ENCODE measurements around the gene MID1IP1. TPM values are rescaled to one million over a fixed set of nuclear protein-coding genes. Genes with fewer than 3 reads are reported as not detected.

The MID1IP1 gene
- total RNA-seq, 3 donors from 2014 or later: 22.2 to 59.7 (median 34.4) TPM

DNA sequence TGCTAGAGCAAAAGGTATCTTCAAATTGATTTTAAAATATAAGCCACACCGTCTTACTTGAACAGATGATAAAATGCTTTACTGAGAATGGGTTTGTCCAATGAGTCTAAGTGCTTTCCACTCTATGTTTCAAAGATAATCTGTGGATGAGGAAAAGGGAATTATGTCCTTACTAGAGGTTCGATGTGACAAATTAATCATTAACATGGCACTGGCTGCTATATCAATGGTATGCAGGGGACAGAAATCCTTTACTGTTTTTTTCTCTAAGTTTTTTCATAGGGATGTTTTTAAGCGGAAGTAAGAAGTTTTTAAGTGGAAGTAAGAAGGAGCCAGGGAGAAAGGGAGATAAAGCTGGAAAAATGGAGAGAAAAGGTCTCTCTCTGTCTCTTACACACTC lies 38.0 kb downstream of the MID1IP1 start:
- no peak overlapping the region for H3K4me3 ChIP-seq
- no peaks in the 10 kb centered on the region for H3K36me3 ChIP-seq (ENCODE audit: low read depth)
- DNase-seq (no peak), ATAC-seq (no peak)
- TF ChIP-seq, protein P1, sequence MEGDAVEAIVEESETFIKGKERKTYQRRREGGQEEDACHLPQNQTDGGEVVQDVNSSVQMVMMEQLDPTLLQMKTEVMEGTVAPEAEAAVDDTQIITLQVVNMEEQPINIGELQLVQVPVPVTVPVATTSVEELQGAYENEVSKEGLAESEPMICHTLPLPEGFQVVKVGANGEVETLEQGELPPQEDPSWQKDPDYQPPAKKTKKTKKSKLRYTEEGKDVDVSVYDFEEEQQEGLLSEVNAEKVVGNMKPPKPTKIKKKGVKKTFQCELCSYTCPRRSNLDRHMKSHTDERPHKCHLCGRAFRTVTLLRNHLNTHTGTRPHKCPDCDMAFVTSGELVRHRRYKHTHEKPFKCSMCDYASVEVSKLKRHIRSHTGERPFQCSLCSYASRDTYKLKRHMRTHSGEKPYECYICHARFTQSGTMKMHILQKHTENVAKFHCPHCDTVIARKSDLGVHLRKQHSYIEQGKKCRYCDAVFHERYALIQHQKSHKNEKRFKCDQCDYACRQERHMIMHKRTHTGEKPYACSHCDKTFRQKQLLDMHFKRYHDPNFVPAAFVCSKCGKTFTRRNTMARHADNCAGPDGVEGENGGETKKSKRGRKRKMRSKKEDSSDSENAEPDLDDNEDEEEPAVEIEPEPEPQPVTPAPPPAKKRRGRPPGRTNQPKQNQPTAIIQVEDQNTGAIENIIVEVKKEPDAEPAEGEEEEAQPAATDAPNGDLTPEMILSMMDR (IDR thresholded peaks at IDR 0.05): no peak
- intact Hi-C loops (cut with DNase I, micrococcal nuclease): no loop called here
- H3K9me3 ChIP-seq: no peaks in the 10 kb centered on the region
- no peaks in the 10 kb centered on the region for H3K4me1 ChIP-seq (ENCODE audit: low read depth)

DNA sequence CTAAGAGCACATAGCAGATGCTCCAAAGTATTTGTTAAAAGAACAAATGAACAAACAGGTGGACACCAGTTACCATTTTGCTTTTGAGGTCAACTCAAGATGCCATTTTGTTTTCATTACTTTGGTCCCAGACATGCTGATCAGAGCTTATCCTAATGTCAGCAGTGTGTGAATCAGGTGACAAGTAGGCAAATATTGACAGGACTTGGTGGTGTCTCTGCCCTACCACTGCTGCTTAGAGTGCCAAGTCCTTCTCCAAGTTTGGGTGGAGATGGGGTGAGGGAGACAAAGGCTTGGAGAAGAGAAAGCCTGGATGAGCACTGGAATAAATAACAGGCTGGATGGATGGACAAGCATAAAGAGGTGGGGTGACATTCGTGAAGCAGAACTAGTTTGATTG lies 38.7 kb downstream of the MID1IP1 start:
- DNase-seq (no peak), ATAC-seq (no peak)
- no peak overlapping the region for H3K4me3 ChIP-seq
- no peaks in the 10 kb centered on the region for H3K36me3 ChIP-seq (ENCODE audit: low read depth)
- no peaks in the 10 kb centered on the region for H3K9me3 ChIP-seq
- H3K4me1 ChIP-seq (ENCODE audit: low read depth): no peaks in the 10 kb centered on the region
- intact Hi-C loops (cut with DNase I, micrococcal nuclease): no loop called here
- TF ChIP-seq, protein P1 (IDR thresholded peaks at IDR 0.05): no peak

DNA sequence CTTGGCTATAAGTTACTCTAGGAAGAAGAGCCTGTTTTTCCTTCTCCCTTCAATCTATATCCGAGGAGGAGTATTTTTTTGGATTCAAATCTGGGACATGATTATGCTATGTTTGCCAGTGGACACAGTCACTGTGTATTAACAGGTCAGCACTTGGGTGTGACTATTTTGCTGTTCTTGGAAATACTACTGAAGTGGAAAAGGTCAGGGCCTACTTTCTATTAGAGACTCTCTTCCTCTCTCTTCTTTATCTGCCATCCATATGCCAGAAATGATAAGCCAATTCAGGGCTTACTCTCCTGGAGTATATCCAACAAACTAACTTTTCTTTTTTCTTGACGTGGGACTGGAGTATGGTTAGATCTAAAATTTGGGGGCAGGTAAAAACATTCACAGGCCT lies 40.5 kb downstream of the MID1IP1 start:
- no peak for ATAC-seq
- TF ChIP-seq, protein P1 (IDR thresholded peaks at IDR 0.05): no peak
- Histone ChIP-seq H3K9me3 (no peaks in the 10 kb centered on the region), H3K36me3 (ENCODE audit: low read depth) (no peaks in the 10 kb centered on the region), H3K4me3 (no peak overlapping the region), H3K4me1 (ENCODE audit: low read depth) (no peaks in the 10 kb centered on the region)
- DNase-seq: no peak
- intact Hi-C loops (cut with DNase I, micrococcal nuclease): no loop called here

DNA sequence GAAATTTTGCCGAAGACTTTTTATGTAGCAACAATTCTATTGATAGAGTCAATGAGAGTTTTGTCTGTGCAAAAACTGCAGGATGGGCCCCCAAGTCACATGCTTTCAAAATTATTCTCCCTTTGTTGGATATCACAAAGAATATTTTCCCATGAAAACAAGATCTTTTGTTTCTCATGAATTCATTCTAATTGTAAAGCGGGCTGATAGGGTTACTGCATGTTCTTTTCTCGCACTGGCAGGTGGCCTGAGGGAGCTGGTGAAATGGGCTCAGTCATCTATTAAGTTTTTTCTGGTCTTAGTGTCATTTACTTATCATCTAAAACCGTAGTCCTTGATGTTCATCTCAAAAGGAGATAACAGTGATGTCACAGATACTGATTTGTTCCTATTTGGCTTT lies 44.2 kb downstream of the MID1IP1 start:
- Histone ChIP-seq H3K4me3 (no peak overlapping the region), H3K36me3 (ENCODE audit: low read depth) (no peaks in the 10 kb centered on the region), H3K4me1 (ENCODE audit: low read depth) (no peaks in the 10 kb centered on the region), H3K9me3 (no peaks in the 10 kb centered on the region)
- DNase-seq (no peak), ATAC-seq (no peak)
- TF ChIP-seq, protein P1 (IDR thresholded peaks at IDR 0.05): no peak
- intact Hi-C loops (cut with DNase I, micrococcal nuclease): no loop called here

DNA sequence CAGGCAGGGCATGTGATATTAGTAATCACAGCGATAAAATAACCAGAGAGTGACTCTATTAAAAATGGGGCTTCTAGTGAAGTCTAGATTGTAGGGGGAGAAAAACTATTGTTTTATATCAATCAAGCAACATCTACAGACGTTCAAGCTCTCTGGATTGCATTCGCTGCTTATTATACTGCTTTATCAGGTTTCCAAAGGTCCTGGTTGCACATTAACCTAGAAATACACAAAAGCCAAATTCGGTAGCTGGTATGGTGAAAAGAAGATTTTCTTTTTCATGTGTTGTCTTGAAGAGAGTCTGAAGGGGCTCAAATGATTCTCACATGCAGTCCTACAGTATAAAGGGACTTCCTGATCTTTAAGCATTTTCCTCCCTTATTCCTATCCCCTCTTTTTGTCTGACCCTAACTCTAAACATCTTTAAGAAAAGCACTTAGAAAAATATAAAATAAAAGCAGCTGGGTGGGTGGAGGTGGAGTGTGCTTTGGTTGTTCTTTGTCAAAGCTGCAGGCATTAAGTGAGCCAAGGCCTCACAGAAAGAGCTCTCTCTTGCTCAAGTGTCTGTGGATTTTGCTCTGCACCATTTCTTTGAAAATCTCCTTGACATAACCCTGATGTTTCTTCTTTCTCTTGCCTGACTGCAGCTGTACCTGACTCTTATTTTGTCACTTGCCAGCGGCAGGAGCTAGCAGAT lies 46.1 kb downstream of the MID1IP1 start:
- no peaks in the 10 kb centered on the region for H3K4me1 ChIP-seq (ENCODE audit: low read depth)
- no peak overlapping the region for H3K4me3 ChIP-seq
- intact Hi-C loops (cut with DNase I, micrococcal nuclease): no loop called here
- no peaks in the 10 kb centered on the region for H3K36me3 ChIP-seq (ENCODE audit: low read depth)
- no peaks in the 10 kb centered on the region for H3K9me3 ChIP-seq
- ATAC-seq: peak; percentile 31
- TF ChIP-seq, protein P1 (IDR thresholded peaks at IDR 0.05): no peak
- no peak for DNase-seq

DNA sequence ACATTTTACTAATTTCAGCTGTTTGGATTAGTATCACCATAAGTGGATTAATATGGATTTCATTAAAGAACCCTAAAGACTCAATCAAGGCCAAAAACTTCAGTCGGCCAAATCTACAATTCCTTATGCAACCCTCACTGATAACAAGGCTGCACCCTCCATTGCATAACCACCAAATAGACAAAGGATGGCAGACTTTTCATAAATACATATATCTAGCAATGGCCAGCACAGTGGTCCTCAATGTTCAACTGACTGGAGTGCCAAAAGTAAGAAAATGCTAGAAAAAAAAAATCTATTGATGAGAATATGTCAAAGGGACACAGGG lies 46.6 kb downstream of the MID1IP1 start:
- no peak for ATAC-seq

More for the DNA sequence above, 46.6 kb downstream of the MID1IP1 start:
- intact Hi-C loops (cut with DNase I, micrococcal nuclease): no loop called here
- no peaks in the 10 kb centered on the region for H3K36me3 ChIP-seq (ENCODE audit: low read depth)
- no peaks in the 10 kb centered on the region for H3K4me1 ChIP-seq (ENCODE audit: low read depth)
- no peak overlapping the region for H3K4me3 ChIP-seq
- TF ChIP-seq, protein P1 (IDR thresholded peaks at IDR 0.05): no peak
- DNase-seq: no peak
- H3K9me3 ChIP-seq: no peaks in the 10 kb centered on the region

Data from mucosa of descending colon (tissue), 3 donors.